Measurements from ENCODE around the gene AGPAT3. TPM values are rescaled to one million over a fixed set of nuclear protein-coding genes. Genes with fewer than 3 reads are reported as not detected.

The AGPAT3 gene
- total RNA-seq, 1 experiment from 2014 or later = 58.3 TPM

- H3K4me3 Mint-ChIP-seq (ENCODE audit: unreplicated experiment) = no peak overlapping the region
- DNase-seq (ENCODE audit: unreplicated experiment) = no peak
- intact Hi-C loops (cut with micrococcal nuclease) = no loop called here
- no peak for TF ChIP-seq CTCF (IDR thresholded peaks at IDR 0.05; ENCODE audit: unreplicated experiment)
- CTCF ChIA-PET = interaction anchor here (1.1 kb wide), 1 partner anchor 142 kb away, joined by 4 read pairs; no protein-coding TSS in a partner anchor
- H3K36me3 Mint-ChIP-seq (ENCODE audit: insufficient read depth, unreplicated experiment) = peaks cover 15% of the 10 kb centered on the region
- no peak overlapping the region for H3K27ac Mint-ChIP-seq (ENCODE audit: low read depth, unreplicated experiment)
- POLR2A ChIA-PET = no interaction called here
- no TSS peak for BruUV-seq (replicated peaks)
- no peaks in the 10 kb centered on the region for H3K27me3 Mint-ChIP-seq (ENCODE audit: insufficient read depth, unreplicated experiment)
- H3K4me1 Mint-ChIP-seq (ENCODE audit: insufficient read depth, unreplicated experiment) = no peaks in the 10 kb centered on the region
- H3K9me3 Mint-ChIP-seq (ENCODE audit: unreplicated experiment) = no peaks in the 10 kb centered on the region
These were observed 88.0 kb downstream of the AGPAT3 start for GRCh38 chr21:43953021-43953420.

GRCh38 chr21:43954042-43954441 lies 89.0 kb downstream of the AGPAT3 start:
- H3K9me3 Mint-ChIP-seq (ENCODE audit: unreplicated experiment) = no peaks in the 10 kb centered on the region
- ChIA-PET POLR2A (no interaction called here), CTCF (no interaction called here)
- H3K27me3 Mint-ChIP-seq (ENCODE audit: insufficient read depth, unreplicated experiment) = no peaks in the 10 kb centered on the region
- BruUV-seq (replicated peaks) = no TSS peak
- intact Hi-C loops (cut with micrococcal nuclease) = no loop called here
- no peak for TF ChIP-seq CTCF (IDR thresholded peaks at IDR 0.05; ENCODE audit: unreplicated experiment)
- H3K4me3 Mint-ChIP-seq (ENCODE audit: unreplicated experiment) = no peak overlapping the region
- no peak overlapping the region for H3K27ac Mint-ChIP-seq (ENCODE audit: low read depth, unreplicated experiment)
- peaks cover 15% of the 10 kb centered on the region for H3K36me3 Mint-ChIP-seq (ENCODE audit: insufficient read depth, unreplicated experiment)
- no peaks in the 10 kb centered on the region for H3K4me1 Mint-ChIP-seq (ENCODE audit: insufficient read depth, unreplicated experiment)
- DNase-seq (ENCODE audit: unreplicated experiment) = no peak

- TF ChIP-seq CTCF (IDR thresholded peaks at IDR 0.05; ENCODE audit: unreplicated experiment) = no peak
- CTCF ChIA-PET = no interaction called here
- POLR2A ChIA-PET = no interaction called here
- intact Hi-C loops (cut with micrococcal nuclease) = no loop called here
- H3K27ac Mint-ChIP-seq (ENCODE audit: low read depth, unreplicated experiment) = no peak overlapping the region
- H3K36me3 Mint-ChIP-seq (ENCODE audit: insufficient read depth, unreplicated experiment) = peaks cover 15% of the 10 kb centered on the region
- no peaks in the 10 kb centered on the region for H3K4me1 Mint-ChIP-seq (ENCODE audit: insufficient read depth, unreplicated experiment)
- H3K4me3 Mint-ChIP-seq (ENCODE audit: unreplicated experiment) = no peak overlapping the region
- DNase-seq (ENCODE audit: unreplicated experiment) = no peak
- no peaks in the 10 kb centered on the region for H3K27me3 Mint-ChIP-seq (ENCODE audit: insufficient read depth, unreplicated experiment)
- H3K9me3 Mint-ChIP-seq (ENCODE audit: unreplicated experiment) = no peaks in the 10 kb centered on the region
- BruUV-seq (replicated peaks) = no TSS peak
These were observed 89.9 kb downstream of the AGPAT3 start for GRCh38 chr21:43954896-43955295.

- no peak for TF ChIP-seq CTCF (IDR thresholded peaks at IDR 0.05; ENCODE audit: unreplicated experiment)
- Mint-ChIP-seq H3K4me3 (ENCODE audit: unreplicated experiment) (no peak overlapping the region), H3K36me3 (ENCODE audit: insufficient read depth, unreplicated experiment) (peaks cover 11% of the 10 kb centered on the region), H3K9me3 (ENCODE audit: unreplicated experiment) (no peaks in the 10 kb centered on the region), H3K27me3 (ENCODE audit: insufficient read depth, unreplicated experiment) (no peaks in the 10 kb centered on the region), H3K27ac (ENCODE audit: low read depth, unreplicated experiment) (no peak overlapping the region), H3K4me1 (ENCODE audit: insufficient read depth, unreplicated experiment) (no peaks in the 10 kb centered on the region)
- POLR2A ChIA-PET = interaction anchor here (0.5 kb wide), 1 partner anchor 382 kb away, joined by 3 read pairs; no protein-coding TSS in a partner anchor
- no TSS peak for BruUV-seq (replicated peaks)
- DNase-seq (ENCODE audit: unreplicated experiment) = no peak
- CTCF ChIA-PET = interaction anchor here (0.6 to 0.7 kb wide), 3 partner anchors 12 to 1953 kb away, joined by 3 to 4 read pairs (median 3); no protein-coding TSS in a partner anchor
- intact Hi-C loops (cut with micrococcal nuclease) = no loop called here
These were observed 91.1 kb downstream of the AGPAT3 start for GRCh38 chr21:43956019-43956669.

Data from MCF 10A (cell line).